T-helper 1 cell (primary cell): ENCODE measurements around the gene GATAD2B.
A peak's percentile ranks its signal among the peaks of the same experiment; 100 is the strongest.

ENCODE experiments used
- DNase-seq, 5 donors: peaks; one replicate each; pipeline ENCODE4 v3.0.0-alpha.2; 2012 to 2020

The GATAD2B gene

DNA sequence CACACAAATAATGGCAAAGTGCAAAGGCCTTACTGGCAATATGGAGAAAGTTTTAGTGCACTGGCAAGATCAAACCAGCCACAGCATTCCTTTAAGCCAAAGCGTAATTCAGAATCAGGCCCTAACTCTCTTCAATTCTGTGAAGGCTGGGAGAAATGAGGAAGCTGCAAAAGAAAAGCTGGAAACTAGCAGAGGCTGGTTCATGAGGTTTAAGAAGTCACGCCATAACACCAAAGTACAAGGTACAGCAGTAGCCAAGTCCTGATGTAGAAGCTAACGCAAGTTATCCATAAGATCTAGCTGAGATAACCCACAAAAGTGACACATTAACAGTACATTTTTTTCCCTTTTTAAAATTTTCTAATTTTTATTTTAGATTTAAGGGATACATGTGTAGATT is 90.5 kb downstream of the GATAD2B start:
- DNase-seq = no peak

DNA sequence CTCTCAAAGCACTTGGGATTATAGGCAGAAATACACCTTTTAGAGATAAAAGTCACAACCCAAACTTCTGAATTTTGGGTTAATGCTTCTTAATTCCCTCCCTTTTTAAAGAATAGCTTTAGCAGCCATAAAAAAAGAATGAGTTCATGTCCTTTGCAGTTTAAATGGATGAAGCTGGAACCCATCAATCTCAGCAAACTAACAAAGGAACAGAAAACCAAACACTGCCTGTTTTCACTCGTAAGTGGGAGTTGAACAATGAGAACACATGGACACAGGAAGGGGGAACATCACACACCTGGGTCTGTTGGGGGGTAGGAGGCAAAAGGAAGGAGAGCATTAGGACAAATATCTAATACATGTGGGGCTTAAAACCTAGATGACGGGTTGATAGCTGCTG is 91.7 kb downstream of the GATAD2B start:
- no peak for DNase-seq

DNA sequence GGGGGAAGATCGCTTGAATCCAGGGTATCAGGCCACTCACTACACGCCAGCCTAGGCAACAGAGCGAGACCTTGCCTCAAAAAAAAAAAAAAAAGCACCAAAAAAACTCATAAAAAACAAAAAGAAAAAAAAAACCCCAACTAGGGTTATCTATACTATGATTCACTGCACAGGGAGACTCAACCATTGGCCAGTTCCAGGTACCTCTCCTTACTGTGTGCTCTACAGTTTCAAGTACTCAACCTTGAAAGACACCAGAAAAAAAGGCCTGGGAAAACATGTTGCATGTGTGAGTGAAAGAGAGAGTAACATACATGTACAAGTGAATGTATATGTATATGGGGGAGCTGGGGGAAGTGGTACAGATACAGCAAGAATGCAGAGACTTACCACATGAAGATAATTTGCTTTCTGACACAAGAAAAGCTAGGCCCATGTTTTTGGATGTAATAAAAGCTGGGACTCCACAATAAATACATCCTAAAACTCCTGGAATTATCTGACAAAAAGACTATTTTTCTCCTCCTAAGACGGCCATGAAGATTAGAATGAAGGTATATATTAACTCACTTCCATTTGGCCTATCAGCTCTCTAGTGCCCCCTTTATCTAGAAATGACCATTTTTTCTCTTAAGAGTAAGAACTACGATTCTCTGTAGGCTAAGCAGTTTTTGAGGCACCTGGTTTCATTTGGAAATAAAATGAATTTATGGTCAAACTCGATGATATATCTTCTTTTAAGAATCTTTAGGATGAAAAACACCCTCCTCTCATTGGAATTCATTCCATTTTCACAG is 95.4 kb downstream of the GATAD2B start:
- DNase-seq = no peak

DNA sequence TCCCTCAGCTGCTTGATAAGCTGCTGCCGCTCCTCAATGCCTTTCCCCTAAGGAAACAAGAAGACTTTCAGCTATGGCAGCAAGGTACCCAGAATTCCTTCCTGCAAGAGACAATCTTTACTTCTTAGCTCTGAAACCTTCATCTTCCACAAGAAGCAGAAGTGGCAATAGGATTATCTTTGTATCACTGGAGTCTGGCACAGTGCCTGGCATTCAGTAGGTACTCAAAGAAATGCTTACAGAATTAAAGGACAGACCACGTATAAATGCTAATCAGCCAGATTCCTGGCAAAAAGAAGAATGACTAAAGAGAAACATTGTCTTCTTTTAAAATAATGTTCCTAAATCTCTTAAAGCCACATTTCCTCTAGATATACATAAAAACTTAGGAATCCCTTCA is 103.9 kb downstream of the GATAD2B start:
- DNase-seq = no peak

DNA sequence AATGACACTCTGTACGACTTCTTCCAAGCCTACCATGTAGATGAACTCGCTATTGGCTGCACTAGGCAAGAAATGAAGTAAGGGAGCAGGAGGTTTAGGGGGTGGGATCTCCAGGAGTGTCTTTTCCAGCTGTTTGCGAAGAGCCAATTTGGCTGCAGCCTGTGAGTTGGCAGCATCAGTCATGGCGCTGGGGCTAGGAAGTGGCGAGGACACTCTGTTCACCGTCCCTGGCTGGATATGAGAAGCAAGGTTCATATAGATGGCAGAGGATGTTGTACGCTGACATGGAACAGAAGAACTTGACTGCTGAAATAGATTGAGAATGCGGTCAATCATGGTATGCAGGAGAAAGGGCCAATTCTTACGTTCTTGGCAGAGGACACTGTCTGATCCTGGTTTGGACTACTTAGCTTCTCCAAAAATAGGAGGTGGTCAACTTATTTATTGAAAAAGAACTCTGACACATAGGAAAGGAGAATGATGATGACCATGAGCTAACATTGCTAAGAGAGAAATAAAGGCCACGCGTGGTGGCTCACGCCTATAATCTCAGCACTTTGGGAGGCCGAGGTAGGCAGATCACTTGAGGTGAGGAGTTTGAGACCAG is 106.4 kb downstream of the GATAD2B start:
- DNase-seq = no peak

DNA sequence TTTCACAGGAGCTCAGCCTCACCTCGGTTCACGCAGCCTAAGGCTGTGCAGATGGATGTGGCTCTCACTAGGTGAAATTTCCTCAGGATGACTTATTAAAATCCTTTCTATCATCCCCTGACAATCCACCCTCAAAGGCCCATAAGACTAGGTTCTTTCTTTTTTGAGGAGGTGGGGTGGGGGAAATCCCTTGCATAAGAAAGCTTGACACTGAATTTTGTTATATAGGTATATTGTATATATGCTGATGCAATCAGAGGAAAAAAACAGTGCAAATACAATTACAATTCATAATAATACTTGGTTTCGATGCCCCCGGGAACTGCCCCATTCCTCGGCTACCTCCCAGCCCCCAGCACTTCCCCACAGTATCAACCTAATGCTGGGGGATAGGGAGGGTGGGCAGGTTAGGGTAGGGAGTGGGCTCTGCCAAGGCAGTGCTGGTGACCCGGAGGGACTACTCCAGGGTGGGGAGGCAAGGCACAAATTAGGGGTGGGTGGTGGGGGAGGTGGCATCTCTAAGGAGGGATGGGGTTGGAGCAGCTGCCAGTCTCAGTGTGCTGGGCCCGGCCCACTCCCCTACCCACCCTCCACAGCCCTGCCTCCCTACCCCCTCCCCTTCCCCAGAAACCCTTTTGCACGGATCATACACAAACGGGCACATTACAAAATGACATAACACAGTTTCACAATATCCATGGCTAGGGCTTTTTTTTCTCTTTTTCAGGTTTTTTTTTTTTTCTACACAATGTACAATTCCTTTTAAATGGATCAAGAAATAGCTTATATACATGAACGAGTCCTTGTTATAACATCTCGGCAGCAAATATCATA is 116.7 kb downstream of the GATAD2B start:
- no peak for DNase-seq

DNA sequence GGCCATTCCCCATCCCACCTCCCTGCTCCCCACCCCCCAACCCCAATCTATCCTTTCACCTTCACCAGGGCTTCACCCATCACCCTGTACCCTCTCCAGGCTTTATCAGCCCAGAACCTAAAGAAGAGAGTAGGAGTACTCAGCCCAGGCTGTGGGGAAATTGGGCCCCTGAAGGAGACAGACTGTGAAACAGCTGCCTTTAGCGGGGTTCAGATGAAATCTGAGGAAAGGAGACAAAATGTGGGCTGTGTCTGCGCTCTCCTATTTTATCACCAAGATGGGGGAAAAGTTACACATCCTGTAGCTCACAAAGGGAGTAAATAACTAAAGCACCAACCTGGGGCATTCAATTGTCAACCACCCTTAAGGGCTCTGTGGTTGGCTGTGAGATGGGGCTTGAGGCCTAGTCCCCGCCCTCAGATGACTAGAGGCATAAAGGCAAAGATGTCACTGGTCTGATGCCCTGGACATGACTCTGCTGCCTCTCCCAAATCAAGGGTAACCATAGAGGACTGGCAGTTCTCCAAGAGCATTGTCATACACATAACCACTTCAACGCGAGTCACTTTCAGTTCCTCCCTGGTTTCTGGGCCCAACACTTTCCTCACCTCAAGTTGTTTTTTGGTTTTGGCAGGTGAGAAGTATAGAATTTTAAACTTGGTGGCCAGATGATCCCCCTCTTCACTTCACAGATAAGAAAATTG is 117.6 kb downstream of the GATAD2B start:
- DNase-seq = peak; percentile 33 to 84 (median 54)

DNA sequence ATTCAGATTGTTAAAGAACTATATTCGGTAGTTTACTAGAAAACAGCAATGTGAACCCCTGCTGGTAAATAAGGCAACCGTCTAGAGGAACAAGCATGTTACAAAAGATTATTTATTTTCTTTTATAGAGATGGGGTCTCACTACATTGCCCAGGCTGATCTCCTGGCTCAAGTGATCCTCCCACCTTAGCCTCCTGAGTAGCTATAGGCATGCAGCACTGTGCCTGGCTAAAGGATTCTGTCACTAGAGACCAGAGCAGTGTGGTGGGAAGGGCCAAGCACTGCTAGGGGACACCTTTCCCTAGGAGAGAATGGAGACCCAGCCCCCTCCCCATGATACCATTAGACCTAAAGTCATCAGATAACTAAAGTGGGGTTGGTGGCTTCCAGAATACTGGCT is 118.7 kb downstream of the GATAD2B start:
- DNase-seq = no peak

DNA sequence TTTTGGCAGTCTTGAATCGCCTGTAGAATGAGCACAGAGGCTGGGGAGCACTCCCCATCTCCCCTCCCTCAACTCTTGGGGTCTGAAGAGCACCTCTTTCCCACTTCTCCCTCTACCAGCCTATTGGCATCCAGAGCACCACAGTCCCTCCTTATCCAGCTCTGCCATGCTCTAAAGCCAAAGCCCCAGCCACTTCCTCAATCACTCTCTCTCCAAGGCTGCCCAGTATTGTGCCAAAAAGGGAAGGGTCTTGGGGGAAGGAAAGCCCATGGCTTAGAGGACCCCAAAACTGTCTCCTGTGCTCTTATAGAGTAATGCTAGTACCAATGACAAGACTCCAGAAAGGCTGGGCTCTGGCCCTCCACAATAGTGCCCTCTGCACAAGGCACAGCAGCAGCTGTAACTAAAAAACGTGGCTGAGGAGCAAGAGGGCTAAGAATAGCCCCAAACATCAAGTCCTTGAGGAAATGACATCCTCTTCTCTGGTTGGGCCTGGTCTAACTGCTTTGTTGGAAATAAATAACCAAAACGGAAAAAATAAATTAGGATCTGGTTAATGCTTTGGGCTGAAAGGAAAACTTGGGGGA is 119.2 kb downstream of the GATAD2B start:
- no peak for DNase-seq

DNA sequence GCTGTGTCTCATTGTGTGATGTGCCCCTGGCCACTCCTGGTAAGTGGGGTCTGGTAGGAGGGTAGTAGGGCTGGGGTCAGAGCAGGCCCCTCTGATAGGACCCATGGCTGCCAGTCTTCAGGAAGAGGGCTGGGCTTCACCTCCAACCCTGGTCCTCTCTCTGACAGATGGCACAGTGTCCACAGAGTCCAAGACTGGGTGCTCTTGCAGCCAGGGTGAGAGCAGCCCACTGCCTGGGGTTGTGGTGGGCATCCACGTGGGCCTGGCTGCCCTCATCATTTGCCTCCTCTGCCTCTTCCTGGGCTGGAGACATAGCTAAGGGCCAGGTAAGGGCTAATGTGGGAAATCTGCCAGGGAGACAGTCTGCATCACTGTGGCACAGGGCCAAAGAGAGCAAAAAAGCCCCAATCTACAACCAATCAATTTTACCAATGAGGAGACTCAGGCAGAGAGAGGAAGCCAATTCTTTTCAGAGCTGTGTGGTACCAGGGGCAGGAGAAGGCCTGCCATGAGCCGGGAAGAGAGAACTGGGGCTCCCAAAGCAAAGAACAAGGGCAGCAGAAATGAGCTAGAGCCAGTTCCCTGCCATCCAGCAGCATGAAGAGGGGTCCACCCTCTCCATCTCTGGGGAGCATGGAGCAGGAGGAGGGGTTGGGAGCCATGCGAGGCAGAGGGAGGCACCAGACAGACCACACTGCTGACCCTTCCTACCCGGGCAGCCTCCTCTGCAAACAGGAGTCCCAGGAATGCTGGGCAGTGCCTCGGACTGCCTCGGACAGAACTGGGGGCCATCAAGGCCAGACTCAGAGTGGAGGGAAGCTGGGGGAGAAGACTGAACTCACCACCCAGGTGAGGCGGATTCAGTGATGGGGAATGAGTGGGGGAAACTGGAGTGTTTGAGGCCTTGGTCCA is 120.7 kb downstream of the GATAD2B start:
- DNase-seq = no peak

DNA sequence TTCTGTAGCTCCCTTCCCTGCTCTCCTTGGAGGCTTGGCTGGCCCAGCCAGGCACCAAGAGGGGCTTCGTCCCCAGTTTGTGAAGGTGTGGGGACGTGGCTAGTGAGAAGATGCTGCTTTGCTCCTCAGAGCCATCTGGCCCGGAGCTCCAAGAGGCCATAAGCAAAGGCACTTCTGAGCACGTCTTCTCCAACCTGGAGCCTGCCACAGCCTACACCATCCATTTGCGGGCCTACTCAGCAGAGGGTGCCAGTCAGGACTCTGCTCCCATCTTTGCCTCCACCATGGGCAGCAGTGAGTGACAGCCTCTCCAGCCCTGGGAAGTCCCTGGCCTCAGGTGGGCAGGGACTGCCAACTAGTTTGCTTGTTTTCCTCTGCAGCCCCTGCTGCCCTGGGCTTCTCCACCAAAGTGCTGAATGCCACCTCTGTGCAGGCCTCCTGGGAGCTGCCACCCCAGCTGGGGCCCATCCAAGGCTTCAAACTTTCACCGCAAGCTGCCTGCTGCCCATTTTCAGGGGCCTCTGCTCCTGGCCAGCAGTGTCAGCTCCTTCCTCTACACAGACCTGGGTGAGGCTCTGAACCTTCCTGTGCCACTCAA is 121.6 kb downstream of the GATAD2B start:
- no peak for DNase-seq

DNA sequence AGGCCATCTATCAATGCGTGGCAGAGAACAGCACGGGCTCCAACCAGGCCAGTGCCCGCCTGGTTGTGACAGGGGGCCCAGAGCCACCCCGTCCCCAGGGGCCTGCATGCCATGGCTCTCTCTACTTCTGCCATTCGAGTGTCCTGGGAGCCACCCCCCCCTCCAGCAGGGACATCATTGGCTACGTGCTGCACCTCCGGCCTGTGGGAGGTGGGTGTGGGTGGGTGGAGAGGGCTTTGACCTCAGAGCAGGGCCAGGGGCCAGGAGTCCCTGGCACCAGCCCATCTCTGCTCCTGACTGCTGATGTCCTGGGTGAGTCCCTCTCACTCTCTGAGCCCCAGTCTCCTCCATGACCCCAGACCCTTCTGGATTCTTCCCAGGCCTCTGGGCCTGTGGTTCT is 122.3 kb downstream of the GATAD2B start:
- no peak for DNase-seq

DNA sequence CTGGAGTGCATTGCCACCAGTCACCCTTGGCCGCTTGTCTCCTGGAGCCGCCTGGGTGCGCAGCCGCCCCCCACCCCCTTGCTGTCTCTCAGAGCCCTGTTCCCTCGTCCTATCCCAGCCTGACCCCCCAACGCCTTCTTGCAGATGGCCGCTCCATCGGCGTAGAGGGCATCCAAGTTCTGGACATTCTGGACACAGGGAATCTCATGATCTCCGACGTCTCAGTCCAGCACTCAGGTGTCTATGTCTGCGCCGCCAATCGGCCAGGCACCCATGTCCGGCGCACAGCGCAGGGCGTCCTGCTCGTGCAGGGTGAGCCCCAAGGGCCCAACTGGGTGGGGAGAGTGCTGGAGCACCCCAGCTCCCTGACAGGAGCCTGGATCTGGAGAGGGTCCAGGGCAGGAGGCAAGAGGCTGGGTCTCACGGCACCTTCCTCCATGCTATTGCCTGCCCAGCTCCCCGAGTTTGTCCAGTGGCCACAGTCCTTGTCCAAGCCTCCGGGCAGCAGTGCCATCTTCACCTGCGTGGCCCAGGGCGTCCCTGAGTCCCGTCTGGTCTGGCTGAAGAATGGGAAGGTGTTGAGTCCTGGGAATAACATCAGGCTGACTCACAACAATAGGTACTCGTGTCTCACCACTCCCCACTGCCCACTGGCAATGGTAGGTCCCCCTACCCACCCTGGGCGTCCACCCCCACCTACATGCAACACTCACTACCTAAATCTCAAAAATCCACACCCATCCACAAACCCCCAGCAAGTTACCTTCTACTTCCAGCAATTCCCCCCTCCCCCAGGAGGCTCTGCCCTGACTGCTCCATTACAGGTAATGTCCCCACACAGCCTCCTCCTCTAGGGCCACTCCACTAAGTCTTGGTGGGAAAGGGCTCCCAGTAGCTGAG is 123.0 kb downstream of the GATAD2B start:
- DNase-seq = no peak

DNA sequence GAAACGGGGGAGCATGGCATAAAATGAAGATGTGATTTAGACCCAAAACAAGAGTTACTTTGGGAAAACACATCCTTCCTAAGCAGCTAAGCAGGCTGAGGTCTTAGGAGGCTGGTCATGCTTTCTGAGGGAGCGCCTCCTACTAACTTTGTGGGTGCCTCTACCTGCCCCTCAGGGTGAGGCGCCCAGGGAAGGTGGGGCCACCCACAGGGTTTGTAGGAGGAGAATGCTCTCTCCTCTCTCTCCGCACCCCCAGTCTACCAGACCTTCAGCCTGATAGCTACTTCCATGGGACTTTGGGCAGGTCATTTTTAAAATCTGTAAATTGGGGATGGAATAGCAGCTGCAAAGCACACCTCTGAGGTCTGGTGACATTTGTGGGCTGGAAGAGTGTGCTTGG is 123.8 kb downstream of the GATAD2B start:
- DNase-seq = no peak

DNA sequence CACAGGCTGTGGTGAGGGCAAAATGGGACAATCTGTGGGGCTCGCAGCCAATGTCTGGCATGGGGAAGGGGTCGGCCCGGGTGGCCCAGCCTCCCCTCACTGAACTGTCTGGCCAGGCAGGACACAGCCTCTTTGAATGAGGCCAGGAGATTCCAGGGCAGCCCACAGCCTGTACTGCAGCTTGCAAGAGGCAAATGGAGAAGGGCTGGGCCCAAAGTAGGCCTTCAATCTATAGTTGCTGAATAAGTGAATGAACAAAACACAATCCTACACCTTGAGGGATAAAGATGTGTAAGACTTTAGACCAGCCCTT is 124.3 kb downstream of the GATAD2B start:
- no peak for DNase-seq

DNA sequence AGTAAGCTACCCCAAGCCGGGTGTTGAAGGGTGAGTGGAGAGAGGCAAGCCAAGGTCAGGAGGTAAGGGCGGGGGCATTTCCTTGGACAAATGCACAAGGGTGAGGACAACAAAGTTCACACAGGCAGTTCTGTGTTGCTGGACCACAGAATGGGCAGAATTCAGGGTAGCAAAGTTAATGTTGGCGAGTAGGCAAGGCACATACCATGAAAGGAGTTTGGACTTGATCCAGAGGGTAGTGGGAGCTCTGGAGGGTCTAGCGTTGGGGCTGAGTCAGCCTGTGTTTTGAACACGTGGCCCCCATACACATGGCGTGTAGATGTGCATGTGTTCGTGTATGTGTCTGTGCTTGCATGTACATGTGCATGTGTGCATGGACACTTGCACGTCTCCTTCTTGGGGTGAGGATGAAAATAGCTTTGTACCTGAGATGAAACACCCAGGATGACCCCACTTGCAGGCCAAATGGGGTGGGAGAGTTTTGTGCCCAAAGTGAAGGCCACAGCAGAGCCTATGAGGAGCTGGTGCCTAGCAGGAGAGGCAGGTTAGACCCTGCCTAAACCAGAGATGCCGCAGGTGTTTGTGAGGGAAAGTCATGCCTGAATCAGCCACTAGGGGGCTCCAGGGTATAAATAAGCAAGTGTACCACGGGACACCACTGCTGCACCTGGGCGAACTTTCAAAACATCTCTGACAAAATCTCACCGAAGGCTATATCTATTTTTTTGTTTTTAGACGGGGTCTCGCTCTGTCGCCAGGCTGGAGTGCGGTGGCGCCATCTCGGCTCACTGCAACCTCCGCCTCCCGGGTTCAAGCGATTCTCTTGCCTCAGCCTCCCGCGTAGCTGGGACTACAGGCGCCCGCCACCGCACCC is 125.7 kb downstream of the GATAD2B start:
- peak; percentile 58 to 85 (median 75) for DNase-seq

DNA sequence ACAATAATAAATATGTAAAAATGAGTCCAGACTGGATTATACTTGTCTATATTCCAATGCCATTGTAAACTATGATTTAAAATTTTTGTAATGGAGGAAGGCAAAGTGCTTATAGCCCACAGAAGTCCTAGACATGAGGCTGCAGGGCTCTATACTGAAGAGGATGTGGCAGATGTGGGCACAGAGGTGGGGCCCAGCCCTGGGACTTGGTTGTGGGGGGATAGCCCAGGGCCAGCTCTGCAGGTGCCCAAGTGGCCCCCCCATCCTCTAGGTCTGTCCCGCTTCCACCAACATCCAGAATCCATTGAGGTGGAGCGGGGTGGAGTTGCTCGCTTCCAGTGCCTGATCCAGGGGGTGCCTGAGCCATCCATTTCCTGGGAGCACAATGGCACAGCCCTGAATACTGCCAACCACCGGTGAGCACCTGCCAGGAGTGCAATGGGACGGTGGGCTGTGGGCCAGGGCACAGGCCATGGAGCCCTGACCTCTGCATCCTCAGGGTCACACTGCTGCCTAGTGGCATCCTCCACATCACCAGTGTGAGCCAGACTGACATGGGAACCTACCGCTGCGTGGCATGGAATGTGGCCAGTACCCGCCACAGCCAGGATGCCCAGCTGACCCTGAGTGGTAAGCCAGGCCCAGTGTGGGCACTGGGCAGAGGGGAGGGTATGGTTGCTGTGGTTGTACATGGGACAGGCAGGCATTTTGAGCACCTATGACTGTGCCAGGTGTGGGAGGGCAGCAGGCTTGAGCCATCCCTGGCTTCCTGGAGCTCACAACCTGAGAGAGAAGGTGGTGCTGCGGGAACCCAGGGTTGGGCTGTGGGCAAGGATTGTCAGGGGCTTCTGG is 126.6 kb downstream of the GATAD2B start:
- no peak for DNase-seq

DNA sequence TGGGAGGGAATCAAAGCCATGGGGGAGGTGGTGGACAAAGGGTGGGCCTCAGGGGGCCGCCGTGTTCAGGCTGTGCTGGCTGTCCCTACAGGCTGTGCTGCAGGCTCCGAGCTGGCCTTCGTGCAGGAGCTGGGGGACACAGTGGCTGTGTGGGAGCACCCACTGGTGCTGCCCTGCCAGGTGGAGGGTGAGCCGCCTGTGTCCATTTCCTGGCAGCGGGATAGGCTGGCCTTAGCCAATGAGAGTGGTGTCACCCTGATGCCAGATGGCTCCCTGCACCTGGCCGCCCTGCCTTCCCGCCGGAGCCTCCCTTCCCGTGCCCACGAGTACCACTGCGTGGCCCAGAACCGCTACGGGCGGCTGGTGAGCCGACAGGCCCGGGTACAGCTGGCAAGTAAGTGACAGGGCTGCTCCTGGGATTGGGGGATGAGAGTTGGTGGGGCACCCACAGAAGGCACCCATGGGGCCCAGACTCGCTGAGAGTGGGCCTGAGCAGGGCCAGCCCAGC is 127.4 kb downstream of the GATAD2B start:
- DNase-seq = no peak
